GM12801 (cell line): ENCODE data around the gene CCL4.

Experiments used
- TF ChIP-seq, protein P1 (sequence below): IDR thresholded peaks from one replicate; pipeline ENCODE4 v1.5.1; 2011; ENCODE audit warnings: control low read depth; ENCODE audit not compliant: insufficient read length; ENCODE audit errors: extremely low read depth

Gene CCL4

DNA sequence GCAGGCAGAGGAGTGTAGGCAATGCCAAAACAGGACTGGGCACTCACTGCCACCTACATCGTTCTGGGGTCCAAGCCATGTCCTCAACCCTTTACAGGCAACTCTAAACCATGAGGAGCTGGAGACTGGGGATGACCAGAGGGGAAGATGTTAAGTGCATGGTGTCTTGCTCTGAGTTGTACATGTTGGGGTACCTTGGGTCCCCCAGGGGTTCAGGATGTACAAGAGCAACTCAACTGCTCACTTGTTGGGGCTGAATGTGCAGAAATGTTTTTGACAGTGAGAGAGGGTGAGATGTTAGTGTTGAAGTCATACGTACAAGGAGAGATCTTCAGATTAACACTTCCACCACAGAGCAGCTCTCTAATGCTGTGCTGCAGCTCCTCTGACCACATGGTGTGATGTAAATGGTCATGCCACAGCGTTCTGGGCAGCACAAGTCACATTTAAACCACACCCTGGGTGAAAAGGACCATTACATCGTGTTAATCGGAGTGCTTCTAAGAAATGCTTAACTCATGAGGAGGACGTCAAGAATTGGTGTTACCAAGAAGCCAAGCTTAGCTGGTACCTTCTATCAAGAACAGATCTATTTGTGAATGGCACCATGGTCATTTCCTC is 37.2 kb upstream of the CCL4 start:
- TF ChIP-seq, protein P1, sequence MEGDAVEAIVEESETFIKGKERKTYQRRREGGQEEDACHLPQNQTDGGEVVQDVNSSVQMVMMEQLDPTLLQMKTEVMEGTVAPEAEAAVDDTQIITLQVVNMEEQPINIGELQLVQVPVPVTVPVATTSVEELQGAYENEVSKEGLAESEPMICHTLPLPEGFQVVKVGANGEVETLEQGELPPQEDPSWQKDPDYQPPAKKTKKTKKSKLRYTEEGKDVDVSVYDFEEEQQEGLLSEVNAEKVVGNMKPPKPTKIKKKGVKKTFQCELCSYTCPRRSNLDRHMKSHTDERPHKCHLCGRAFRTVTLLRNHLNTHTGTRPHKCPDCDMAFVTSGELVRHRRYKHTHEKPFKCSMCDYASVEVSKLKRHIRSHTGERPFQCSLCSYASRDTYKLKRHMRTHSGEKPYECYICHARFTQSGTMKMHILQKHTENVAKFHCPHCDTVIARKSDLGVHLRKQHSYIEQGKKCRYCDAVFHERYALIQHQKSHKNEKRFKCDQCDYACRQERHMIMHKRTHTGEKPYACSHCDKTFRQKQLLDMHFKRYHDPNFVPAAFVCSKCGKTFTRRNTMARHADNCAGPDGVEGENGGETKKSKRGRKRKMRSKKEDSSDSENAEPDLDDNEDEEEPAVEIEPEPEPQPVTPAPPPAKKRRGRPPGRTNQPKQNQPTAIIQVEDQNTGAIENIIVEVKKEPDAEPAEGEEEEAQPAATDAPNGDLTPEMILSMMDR, result no peak

DNA sequence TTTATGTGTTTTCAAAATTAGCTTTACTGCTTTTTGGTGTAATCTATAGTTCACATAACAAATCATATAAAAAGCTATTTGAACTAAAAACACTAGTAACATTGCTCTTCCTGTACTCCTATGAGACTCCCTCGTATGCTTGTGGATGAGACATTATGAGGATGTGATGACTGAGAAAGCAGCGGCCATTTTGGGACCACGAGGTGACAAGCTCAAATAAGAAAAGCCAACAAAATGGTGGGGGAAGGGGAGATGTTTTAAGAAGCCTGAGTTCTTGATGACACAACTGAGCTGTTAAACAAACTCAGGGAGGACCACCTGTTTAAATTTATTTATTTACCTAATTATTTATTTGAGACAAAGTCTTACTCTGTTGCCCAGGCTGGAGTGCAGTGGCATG is 35.1 kb upstream of the CCL4 start:
- TF ChIP-seq, protein P1, result no peak

DNA sequence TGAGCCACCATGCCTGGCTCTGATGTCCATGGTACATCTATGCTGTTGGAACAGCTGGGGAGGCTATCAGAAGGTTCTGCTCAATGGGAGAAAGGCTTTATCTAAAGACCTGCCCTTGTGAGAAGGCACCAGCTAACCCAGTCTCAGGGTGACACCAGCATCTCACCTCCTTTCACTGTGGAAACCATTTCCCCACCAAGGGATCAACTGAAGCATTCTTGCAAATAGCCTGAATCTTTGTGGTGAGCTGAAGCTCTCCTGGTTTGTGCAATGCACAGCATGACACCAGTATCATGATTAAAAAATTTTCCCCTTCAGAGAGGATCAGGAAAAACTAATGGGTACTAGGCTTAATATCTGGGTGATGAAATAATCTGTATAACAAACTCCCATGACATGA is 34.5 kb upstream of the CCL4 start:
- TF ChIP-seq, protein P1, result no peak

DNA sequence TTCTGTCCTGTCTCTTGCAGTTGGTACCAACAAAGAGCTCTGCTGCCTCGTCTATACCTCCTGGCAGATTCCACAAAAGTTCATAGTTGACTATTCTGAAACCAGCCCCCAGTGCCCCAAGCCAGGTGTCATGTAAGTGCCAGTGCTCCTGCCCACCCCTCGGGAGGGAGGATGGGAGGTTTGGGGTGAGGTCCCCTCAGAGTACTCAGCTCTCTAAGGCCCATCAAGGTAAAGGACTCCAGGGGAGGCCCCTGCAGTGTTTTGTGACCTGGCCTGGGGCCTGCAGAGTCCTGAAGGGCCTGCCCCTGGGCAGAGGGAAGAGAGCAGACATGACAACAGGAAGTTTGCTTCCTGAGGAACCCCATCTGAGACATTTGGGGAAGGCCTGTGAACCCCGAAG is 33.2 kb upstream of the CCL4 start:
- TF ChIP-seq, protein P1, result no peak

DNA sequence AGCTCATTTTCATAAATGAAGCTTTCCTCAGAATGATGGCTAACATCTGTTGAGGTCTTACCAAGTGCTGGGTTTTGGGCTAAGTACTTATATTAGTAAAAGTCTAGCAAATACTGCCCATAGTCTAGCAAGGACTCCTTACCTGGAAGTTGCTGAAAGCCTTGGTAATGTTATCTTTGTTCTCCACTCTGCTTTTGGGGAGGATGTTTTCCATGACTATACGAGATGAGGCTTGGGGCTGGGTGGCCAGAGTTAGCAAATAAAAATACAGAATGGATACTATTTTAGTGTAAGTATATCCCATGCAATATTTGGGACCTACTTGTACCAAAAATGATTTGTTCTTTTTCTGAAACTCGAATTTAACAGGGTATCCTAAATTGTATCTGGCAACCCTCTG is 31.9 kb upstream of the CCL4 start:
- TF ChIP-seq, protein P1, result no peak

DNA sequence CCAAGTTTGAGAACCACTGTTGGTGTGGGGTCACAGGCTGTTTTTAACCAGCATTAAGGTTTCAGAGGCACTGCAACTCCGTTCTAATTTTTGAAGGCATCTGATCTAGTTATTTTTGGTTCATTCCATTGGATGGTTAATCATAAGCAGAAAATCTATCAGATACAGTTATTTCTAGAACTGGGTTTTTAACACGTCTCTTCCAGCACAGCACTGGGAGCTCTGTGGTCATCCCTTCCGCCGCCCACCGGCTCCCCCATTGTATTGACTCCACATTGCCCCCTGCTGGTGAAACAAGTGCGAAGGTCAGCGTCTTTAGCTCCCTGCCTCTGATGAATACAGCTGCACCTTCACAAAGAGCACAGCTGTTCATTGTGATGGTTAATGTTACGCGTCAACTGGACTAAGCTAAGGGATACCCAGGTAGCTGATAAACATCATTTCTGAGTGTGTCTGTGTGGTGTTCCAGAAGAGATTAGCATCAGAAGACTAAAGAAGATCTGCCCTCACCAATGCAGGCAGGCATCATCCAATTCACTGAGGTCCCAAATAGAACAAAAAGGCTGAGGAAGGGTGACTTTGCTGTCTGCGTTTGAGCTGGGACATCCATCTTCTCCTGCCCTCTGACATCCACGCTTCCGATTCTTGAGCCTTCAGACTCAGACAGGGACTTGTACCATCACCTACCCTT is 31.1 kb upstream of the CCL4 start:
- TF ChIP-seq, protein P1, result no peak

DNA sequence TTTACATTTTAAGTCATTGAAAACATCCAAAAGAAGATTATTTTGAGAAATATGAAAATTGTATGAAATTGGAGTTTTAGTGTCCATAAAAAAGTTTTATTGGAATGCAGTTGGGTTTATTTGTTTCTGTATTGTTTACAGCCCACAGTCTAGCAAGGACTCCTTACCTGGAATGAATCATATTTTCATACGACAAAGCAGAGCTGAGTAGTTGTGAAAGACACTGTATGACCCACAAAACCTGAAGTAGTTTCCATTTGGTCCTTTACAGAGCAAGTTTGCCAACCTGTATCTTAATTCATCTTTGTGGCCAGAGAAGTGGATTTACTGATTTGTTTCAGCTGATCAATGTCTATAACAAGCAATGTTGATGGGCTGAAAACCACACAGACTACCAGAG is 29.3 kb upstream of the CCL4 start:
- TF ChIP-seq, protein P1, result no peak

DNA sequence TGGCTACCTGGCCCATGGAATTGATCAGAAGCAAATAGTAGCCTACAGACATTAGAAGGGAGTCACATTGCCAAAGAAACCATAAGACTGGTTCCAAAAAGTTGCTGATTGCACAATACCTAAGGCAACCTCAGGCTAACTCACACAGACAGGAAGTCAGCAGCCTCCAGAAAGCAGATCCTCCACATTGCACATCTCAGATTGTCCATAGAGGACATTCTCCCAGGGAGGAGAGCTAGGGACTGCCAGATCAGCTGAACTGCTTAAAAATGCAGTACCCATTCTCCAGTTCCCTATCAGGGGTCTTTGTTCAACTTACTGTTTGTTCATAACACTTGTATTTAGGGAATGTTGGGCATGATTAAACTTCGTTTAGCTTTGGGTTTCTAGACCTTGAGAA is 17.9 kb upstream of the CCL4 start:
- TF ChIP-seq, protein P1, result no peak
